Heart left ventricle (tissue), 16 donors: ENCODE results near the gene SLC25A18. TPM values are rescaled to one million over a fixed set of nuclear protein-coding genes. Genes with fewer than 3 reads are reported as not detected.
A peak's percentile ranks its signal among the peaks of the same experiment; 100 is the strongest.

Source experiments
- ATAC-seq, 4 donors: fragments of 200-7000 bp; cut with Tn5 transposase; one replicate each; pipeline ENCODE4 v1.9.1; 2020 to 2022; ENCODE audit warnings: moderate library complexity in 4 of 4, mild to moderate bottlenecking in 3 of 4, moderate number of reproducible peaks in 1 of 4
- DNase-seq, 5 donors: peaks; one replicate each; pipeline ENCODE4 v3.0.0-alpha.2; 2020
- H3K27ac ChIP-seq, 12 donors: fragments of 200-600 bp; sonication (generic) in 4 of 12; one replicate each; pipeline versions ENCODE4 v1.5.0 to v1.8.0; 2016 to 2022; ENCODE audit warnings: mild to moderate bottlenecking in 2 of 12
- H3K27me3 ChIP-seq, 9 donors: fragments of 200-600 bp; sonication (generic) in 2 of 9; one replicate each; pipeline versions ENCODE4 v1.5.1 to v1.8.0; 2016 to 2022; ENCODE audit warnings: mild to moderate bottlenecking in 3 of 9
- H3K36me3 ChIP-seq, 9 donors: fragments of 200-600 bp; sonication (generic) in 2 of 9; one replicate each; pipeline versions ENCODE4 v1.5.0 to v1.8.0; 2018 to 2022; ENCODE audit warnings: mild to moderate bottlenecking in 2 of 9
- H3K4me1 ChIP-seq, 12 donors: fragments of 200-600 bp; sonication (generic) in 4 of 12; one replicate each; pipeline versions ENCODE4 v1.5.0 to v1.8.0; 2016 to 2022; ENCODE audit warnings: mild to moderate bottlenecking in 3 of 12
- H3K4me3 ChIP-seq, 12 donors: fragments of 200-600 bp; sonication (generic) in 4 of 12; one replicate each; pipeline versions ENCODE4 v1.5.0 to v1.8.0; 2017 to 2022; ENCODE audit warnings: mild to moderate bottlenecking in 9 of 12, moderate library complexity in 4 of 12
- H3K9me3 ChIP-seq, 12 donors: fragments of 200-600 bp; sonication (generic) in 4 of 12; one replicate each; pipeline versions ENCODE4 v1.5.0 to v1.8.0; 2016 to 2022; ENCODE audit warnings: mild to moderate bottlenecking in 1 of 12
- CTCF ChIP-seq, 12 donors: fragments of 200-600 bp; sonication (generic) in 4 of 12; IDR thresholded peaks; one replicate each; pipeline versions ENCODE4 v1.5.0 to v1.8.0; 2018 to 2022; ENCODE audit warnings: antibody characterized with exemption in 12 of 12, mild to moderate bottlenecking in 5 of 12
- POLR2A ChIP-seq, 2 donors: fragments of 450-650 bp; IDR thresholded peaks; one replicate each; pipeline ENCODE4 v1.6.1; 2017; ENCODE audit warnings: antibody characterized with exemption in 2 of 2, mild to moderate bottlenecking in 2 of 2, moderate library complexity in 2 of 2
- WGBS, 4 donors: extraction: QIAGEN DNeasy Blood & Tissue Kit in 2 of 4; methylation state at CpG; one replicate each; pipeline versions ENCODE4 v1.1.5 to v1.1.7; 2013 to 2018; 5-methylcytosine and 5-hydroxymethylcytosine counted together
- intact Hi-C, 10 donors: fragments of 100-400 bp; cut with DNase I; formaldehyde crosslinking; loops; one replicate each; pipeline versions ENCODE4 v1.11.1 to v1.14.2; 2022
- polyA plus RNA-seq, 2 donors: library from polyadenylated mRNA; stranded (reverse); fragments of 200-250 nt; gene quantifications; one replicate each; pipeline ENCODE4 v1.2.3, GENCODE V29; 2013
- total RNA-seq, 9 donors: library from RNA; depleted of rRNA in 2 of 9; stranded (reverse); fragments of >200 nt in 2 of 9; fragmentation: NEBNext Ultra II Directional in 3 of 9; extraction: Animal tissue kit (Norgen Biotek cat#: 25700) in 3 of 9; gene quantifications; one replicate each; pipeline versions ENCODE4 v1.1.0 to v1.2.4, GENCODE V29; 2016 to 2023
- donor health status: ischemic (EF 13 %, LVEDD 7.1; RV severe dilation, severe dysfunction).
- donor health status: healthy with polysubstance abuse.
- donor health status: DM: no; HTN: yes; CAD: no.
- donor health status: DM: no; HTN: no; CAD: no.
- donor health status: ischemic (EF 25% LVEDD 6.9; RV normal size, moderate dysfunction).
- donor health status: ischemic (EF 25% LVEDD 5.7; RV mildly dilated, moderate dysfunction).
- donor health status: healthy.
- donor health status: DM: yes; HTN: yes; CAD: no.
- donor health status: ischemic (EF 35%, LVEDD 5.7; RV mildly dilated, moderate dysfunction).
- donor health status: nonischemic (EF 11% LVEDD 7.7; RV severe dilation, severe dysfunction).
- donor health status: DM: yes; HTN: yes; CAD: no.
- donor health status: PGD.
- donor health status: ischemic (EF 29% LVEDD 5.4; RV normal size, mild dysfunction).
- donor health status: nonischemic (EF 23%, LVEDD 6.1; RV moderate dilation, normal function).

SLC25A18 gene
- total and polyA plus RNA-seq, 11 donors: 0.27 to 10.2 (median 1.9) TPM

- intact Hi-C loops: no loop called here
- Histone ChIP-seq H3K4me1 (peaks cover 0 to 9% (median 0%) of the 10 kb centered on the region in 12 donors), H3K36me3 (peaks cover 3 to 67% (median 55%) of the 10 kb centered on the region in 9 donors), H3K4me3 (no peak overlapping the region), H3K9me3 (no peaks in the 10 kb centered on the region), H3K27ac (no peak overlapping the region), H3K27me3 (no peaks in the 10 kb centered on the region)
- DNase-seq: no peak
- 89 to 91% (median 90%) methylated on average over 5 of the region's 5 CpGs for WGBS, 4 donors
- no peak for ATAC-seq
- no peak for TF ChIP-seq CTCF (IDR thresholded peaks at IDR 0.05)
These were observed 27.3 kb downstream of the SLC25A18 start for GRCh38 chr22:17590586-17590985.

GRCh38 chr22:17592201-17592600 is 28.9 kb downstream of the SLC25A18 start:
- peaks cover 3 to 81% (median 71%) of the 10 kb centered on the region in 9 donors for H3K36me3 ChIP-seq
- WGBS, 4 donors: 81 to 86% (median 84%) methylated on average over 5 of the region's 5 CpGs
- TF ChIP-seq POLR2A (IDR thresholded peaks at IDR 0.05) (no peak), CTCF (IDR thresholded peaks at IDR 0.05) (no peak)
- DNase-seq (no peak), ATAC-seq (no peak)
- H3K27me3 ChIP-seq: no peaks in the 10 kb centered on the region
- H3K27ac ChIP-seq: no peak overlapping the region
- intact Hi-C loops: no loop called here
- peaks cover 0 to under 1% (median 0%) of the 10 kb centered on the region in 12 donors for H3K4me1 ChIP-seq
- no peak overlapping the region for H3K4me3 ChIP-seq
- no peaks in the 10 kb centered on the region for H3K9me3 ChIP-seq

GRCh38 chr22:17596226-17596625 is 32.9 kb downstream of the SLC25A18 start:
- Histone ChIP-seq H3K9me3 (no peaks in the 10 kb centered on the region), H3K27me3 (no peaks in the 10 kb centered on the region), H3K36me3 (peaks cover 3 to 100% (median 100%) of the 10 kb centered on the region in 9 donors), H3K27ac (no peak overlapping the region), H3K4me3 (no peak overlapping the region), H3K4me1 (no peaks in the 10 kb centered on the region)
- intact Hi-C loops: no loop called here
- TF ChIP-seq CTCF (IDR thresholded peaks at IDR 0.05) (no peak), POLR2A (IDR thresholded peaks at IDR 0.05) (no peak)
- 96 to 98% (median 97%) methylated on average over 6 of the region's 6 CpGs for WGBS, 4 donors
- DNase-seq: no peak
- ATAC-seq: no peak

- no peak for TF ChIP-seq POLR2A (IDR thresholded peaks at IDR 0.05)
- TF ChIP-seq CTCF (IDR thresholded peaks at IDR 0.05): no peak
- H3K27me3 ChIP-seq: no peaks in the 10 kb centered on the region
- WGBS, 4 donors: 93 to 96% (median 96%) methylated on average over 2 of the region's 2 CpGs
- DNase-seq: no peak
- no peaks in the 10 kb centered on the region for H3K9me3 ChIP-seq
- H3K36me3 ChIP-seq: peaks cover 3 to 98% (median 90%) of the 10 kb centered on the region in 9 donors
- ATAC-seq: no peak
- no peaks in the 10 kb centered on the region for H3K4me1 ChIP-seq
- peak overlapping the region in 1 of 12 donors; percentile 58 for H3K27ac ChIP-seq
- intact Hi-C loops: no loop called here
- no peak overlapping the region for H3K4me3 ChIP-seq
These were observed 33.9 kb downstream of the SLC25A18 start for GRCh38 chr22:17597217-17597616.
